ENCODE measurements around the gene RAB43.
A peak's percentile ranks its signal among the peaks of the same experiment; 100 is the strongest.
"Not testable (repeated sequence)": the region's sequence is repeated elsewhere in the genome, so short reads cannot be mapped to it uniquely, and the experiment has no call there.

RAB43 gene

GRCh38 chr3:129121016-129121791 is 400 bp downstream of the RAB43 start:
- DNase-seq, result no peak

- peak; percentile 92 for DNase-seq
Measured at GRCh38 chr3:129120254-129121004, 1.2 kb downstream of the RAB43 start.

DNA sequence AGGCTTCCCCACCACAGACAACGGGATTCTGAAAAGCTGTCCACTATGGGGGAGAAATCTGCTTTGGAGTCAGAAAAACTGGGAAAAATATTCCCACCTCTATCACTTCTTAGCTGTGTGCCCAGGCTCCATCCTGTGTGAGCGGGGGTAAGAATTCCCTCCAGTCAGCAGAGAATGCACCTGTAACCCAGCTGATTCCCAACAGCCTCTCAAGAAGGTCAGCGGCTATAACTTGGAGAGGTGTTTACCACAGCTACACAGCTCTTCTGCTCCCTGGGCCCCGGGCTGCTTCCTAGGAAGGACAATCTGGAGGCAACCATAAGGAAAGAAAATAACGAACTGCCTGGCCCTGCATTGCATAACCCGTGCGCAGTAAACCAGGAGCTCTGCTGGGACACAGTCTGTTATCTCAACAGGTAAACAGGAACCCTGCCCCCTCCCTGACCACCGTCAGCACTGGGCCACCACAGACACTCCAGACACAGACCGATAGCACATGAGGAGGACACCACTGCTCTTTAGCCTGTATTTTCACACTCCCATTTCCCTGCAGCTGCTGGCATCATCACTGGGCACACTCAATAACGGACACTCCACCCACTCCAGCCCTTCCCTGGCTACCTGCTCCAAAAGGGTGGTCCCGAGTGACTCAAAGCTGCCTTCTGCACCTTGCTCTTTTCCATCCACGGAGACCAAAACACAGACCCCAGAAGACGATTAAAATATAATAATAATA is 2.1 kb downstream of the RAB43 start:
- DNase-seq, result peak; percentile 51

GRCh38 chr3:129118745-129119144 is 2.9 kb downstream of the RAB43 start:
- DNase-seq, result peak; percentile 39

DNA sequence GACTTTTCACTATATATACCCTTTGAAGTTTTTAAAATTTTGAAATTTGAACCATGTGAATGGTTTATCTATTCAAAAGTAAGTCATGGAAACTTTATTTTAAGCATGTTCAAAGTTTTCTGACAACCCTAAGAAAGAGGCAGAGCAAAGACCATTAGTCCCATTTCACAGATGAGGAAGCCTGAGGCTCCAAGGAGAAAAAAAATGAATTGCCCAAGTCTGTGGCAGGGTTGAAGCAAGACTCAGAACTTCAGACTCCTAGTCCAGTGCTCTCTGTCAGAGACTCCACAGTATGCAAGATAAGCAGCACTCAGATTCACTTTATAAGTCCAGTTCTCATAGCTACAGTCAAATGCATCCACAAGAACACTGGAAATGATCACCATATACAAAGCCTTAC is 4.5 kb downstream of the RAB43 start:
- no peak for DNase-seq

DNA sequence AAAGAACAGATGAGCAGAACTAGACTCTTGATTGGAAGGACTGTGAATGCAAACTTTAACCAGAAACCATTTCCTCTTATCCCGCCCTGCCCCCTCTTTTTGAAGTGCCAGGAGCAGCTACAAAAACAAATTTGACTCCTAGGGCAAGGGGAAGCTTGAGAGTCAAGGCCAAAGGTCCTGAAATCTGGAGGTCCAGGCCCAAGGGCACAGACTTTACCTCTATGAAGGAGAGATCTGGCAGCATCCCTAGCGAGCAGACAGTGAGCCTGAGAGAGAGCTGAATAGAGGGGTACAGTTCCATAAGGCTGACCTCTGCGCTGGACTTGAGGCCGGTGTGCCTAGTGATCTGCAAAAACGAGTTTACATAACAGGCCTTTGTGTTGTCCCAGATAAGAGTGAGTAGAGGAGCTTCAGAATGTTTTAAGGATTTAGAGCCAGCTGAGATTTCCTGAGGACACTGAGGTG is 5.1 kb downstream of the RAB43 start:
- no peak for DNase-seq

GRCh38 chr3:129114455-129114854 is 7.1 kb downstream of the RAB43 start:
- no peak for DNase-seq

- peak; percentile 64 for DNase-seq
Measured at GRCh38 chr3:129112308-129113052, 9.1 kb downstream of the RAB43 start.

DNA sequence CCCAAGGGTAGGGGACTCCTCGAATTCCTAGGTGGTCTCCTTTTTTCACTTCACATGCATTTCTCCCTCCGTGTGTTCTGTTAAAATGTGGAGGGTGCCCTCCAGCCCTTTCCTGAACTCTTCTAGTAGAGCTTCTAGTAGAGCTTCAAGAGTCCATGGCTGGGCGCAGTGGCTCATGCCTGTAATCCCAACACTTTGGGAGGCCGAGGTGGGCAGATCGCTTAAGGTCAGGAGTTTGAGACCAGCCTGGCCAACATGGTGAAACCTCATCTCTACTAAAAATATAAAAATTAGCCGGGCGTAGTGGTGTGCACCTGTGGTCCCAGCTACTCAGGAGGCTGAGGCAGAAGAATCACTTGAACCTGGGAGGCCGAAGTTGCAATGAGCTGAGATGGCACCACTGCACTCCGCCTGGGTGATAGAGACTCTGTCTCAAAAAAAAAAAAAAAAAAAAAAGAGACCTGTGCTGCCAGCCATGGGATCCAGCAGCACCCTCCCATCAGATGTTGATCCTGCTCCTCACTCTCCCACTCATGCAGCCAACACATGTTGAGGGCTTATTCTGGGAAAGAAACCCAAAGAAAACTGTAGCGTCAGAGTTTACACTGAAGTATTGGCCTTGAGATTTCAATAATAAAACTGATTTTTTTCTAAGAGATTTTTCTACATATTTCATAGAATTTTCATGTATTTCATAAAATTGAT is 10.4 kb downstream of the RAB43 start:
- DNase-seq, result not testable (repeated sequence)

GRCh38 chr3:129107793-129108192 is 13.8 kb downstream of the RAB43 start:
- DNase-seq, result no peak

DNA sequence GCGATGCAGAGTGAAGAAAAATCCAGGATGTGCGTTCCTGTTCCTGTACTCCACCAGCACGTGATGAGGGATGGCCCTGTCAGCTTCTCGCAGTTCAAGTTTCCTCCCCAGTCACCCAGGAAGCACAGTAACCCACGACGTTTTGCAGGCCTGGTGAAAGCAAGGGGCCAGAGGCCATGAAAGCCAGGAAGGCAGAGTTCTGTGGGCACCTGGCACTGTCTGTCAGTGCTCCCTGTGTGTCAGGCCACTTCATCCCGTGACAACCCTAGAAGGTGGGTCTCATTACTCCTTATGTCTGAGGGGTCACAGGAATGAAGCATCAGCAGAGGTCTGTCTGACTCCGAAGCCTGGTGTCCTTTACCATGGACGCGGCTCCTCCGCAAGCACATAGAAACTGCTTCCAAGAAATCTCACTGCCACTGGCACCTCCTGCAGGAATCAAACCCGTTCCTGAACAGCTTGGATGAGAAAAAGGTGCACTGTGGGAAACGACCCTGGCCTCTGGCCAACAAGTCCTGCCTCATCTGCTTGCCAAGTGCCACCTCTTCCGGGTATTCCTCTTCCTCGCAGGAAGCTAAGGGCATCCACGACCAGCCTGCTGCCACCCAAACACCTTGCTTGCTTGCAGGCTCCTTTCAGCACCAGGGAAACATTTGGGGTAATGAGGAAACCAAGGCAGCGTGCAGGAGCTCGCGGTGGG is 14.6 kb downstream of the RAB43 start:
- no peak for DNase-seq

GRCh38 chr3:129106320-129106719 is 15.3 kb downstream of the RAB43 start:
- no peak for DNase-seq

DNA sequence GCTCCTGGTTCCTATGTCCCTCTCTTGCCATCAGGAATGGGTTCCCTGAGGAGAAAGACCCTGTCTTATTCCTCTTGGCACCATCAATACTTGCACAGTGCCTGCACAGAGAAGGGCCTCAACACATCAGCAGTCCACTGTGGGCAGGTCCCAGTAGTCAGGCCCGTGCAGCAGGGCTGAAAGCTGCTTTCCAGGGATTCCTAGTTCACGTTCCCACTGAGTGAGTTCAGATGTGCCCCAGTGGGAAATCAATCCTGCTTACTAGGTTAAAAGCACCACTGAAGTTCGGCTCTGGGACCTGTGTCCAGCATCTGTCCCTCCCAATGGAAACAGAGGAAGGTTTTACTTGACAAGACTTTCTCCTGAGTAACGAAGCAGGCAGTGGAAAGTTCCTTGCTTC is 15.7 kb downstream of the RAB43 start:
- DNase-seq, result no peak

DNA sequence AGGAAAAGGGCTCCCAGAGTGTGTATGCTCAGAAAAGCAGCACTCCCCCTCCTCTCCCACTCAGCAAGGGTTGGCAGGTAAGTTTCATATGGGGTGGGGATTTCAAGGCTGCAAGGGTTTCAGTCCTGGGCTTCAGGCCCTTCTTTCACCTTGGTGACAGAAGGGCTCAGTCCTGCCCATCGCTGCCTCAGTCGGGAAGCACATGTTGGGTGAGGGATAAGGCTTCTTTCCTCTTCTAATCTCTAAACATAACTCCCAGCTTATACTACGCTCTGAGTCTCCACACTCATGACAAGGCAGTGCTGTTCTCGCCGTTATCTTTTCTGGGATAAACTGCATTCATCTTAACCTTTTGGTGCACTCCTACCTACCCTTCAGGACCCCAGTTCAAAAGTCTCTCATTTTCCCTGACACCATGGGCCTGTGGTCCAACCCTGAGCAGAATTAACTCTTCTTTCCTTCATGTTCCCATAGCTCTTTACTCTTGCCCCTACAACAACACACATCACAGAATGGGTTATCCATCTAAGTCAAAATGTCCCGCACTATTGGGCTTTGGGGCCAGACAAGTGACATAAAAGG is 17.0 kb downstream of the RAB43 start:
- DNase-seq, result no peak

DNA sequence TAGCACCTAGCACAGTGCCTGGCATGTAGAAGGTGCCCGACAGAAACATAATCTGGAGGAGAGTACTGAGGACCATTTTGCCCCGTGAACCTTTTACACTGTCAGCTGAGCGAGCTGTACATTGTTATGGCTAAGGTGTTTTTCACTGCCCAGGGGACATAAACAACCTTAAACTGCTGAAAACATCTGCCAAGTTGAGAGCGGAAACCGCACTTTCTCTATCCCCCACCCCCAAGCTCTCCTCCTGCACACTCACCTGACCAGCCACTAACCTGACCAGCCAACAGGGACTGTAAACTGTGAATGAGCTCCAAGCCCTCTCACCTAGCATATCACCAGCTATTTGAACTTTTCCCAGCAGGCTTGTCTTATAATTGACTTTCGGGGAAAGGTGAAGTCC is 17.6 kb downstream of the RAB43 start:
- DNase-seq, result no peak

DNA sequence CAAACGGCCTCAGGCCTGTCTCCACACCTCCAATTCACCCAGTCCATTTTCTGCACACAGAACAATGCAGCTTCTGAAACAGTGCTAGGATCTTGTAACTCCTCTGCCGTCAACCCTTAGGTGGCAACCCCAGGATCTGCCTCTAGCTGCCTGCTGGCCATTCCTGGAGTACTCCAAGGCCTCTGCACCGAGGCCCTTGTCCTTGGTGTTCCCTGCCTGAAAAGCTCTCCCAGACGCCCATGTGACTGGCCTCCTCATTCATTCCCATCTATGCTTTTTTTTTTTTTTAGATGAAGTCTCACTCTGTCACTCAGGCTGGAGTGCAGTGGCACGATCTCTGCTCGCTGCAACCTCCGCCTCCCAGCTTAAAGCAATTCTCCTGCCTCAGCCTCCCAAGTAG is 18.3 kb downstream of the RAB43 start:
- DNase-seq, result no peak

- DNase-seq, result no peak
Measured at GRCh38 chr3:129101370-129102138, 20.1 kb downstream of the RAB43 start.

- DNase-seq, result no peak
Measured at GRCh38 chr3:129100274-129100673, 21.3 kb downstream of the RAB43 start.

DNA sequence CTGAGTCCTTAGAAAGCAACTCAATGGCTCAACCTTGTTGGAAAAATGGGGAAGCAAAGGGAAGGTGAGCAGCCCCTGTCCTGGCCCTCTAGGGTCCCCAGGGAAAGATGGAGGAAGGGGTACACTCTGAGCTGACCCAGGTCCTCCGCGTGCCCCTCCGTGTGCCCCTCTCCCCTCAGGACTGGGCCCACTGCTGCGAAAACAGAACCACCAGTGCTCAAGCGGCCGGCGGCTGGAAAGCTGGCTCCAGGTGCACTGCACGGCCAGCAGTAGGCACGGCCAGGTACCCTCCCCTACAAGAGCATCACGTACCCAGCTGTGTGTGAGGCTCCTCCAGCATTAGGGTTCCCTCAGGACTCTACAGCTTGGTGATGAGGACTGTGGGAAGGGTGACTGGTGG is 26.3 kb downstream of the RAB43 start:
- DNase-seq, result no peak

DNA sequence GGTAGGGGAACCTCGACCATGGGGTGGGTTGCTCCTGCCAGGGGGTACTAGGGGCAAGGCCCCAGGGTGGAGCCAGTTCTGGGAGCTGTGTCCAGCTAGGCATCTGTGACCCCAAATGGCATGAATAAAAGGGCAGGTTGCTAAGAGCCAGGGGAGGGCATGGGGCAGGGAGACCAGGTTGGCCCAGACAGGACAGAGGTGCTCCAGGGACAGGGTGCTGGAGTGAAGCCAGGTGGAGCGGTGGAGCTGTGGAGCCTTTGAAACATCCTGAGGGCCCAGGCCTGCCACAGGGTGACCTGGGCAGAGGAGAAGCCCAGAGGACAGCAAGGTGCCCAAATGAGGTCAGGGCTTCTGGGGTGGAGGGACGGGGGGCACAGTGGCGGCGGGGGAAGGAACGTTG is 33.3 kb downstream of the RAB43 start:
- not testable (repeated sequence) for DNase-seq
